H1 (cell line): Measurements from ENCODE around the gene RAB3IP. TPM values are rescaled to one million over a fixed set of nuclear protein-coding genes. Genes with fewer than 3 reads are reported as not detected.

Experiments used
- CTCF ChIA-PET: fragments of 300-600 bp; sonication (Branson Sonifier 250); formaldehyde crosslinking; loops from one replicate; lab custom pipeline; 2021; ENCODE audit not compliant: partially characterized antibody; lab: Charles Lee
- POLR2A ChIA-PET: fragments of 300-600 bp; sonication (Branson Sonifier 250); formaldehyde crosslinking; loops from one replicate; lab custom pipeline; 2021; ENCODE audit warnings: inconsistent platforms; ENCODE audit not compliant: partially characterized antibody; lab: Charles Lee
- DNase-seq, 2 experiments: peaks; one replicate each; pipeline versions ENCODE4 v3.0.0 to v3.0.0-alpha.2; 2010 to 2022; ENCODE audit warnings: low spot score in 2 of 2, low read depth in 1 of 2, mixed read lengths in 1 of 2
- FAIRE-seq: peaks from 2 replicates; lab custom pipeline; 2011; peaks lifted over from hg19 to GRCh38; lab: Jason Lieb, UNC
- H2AFZ ChIP-seq: 2 replicates; pipeline ENCODE4 v1.8.1; 2012; ENCODE audit warnings: low read length, inconsistent platforms
- H2AK5ac ChIP-seq: 2 replicates; pipeline ENCODE4 v1.6.1; 2013; ENCODE audit warnings: low read depth, low read length
- H2BK120ac ChIP-seq: replicated peaks from 2 replicates; pipeline ENCODE3; 2013; ENCODE audit warnings: low read depth, low read length, inconsistent platforms
- H2BK12ac ChIP-seq: 2 replicates; pipeline ENCODE4 v1.6.1; 2013; ENCODE audit warnings: low read depth, low read length
- H2BK15ac ChIP-seq: 2 replicates; pipeline ENCODE4 v1.6.1; 2013; ENCODE audit warnings: low read length
- H2BK20ac ChIP-seq: 2 replicates; pipeline ENCODE4 v1.6.1; 2013; ENCODE audit warnings: low read length
- H2BK5ac ChIP-seq: 2 replicates; pipeline ENCODE4 v1.6.1; 2013; ENCODE audit warnings: low read depth, low read length
- H3K14ac ChIP-seq: 2 replicates; pipeline ENCODE4 v1.6.1; 2013; ENCODE audit warnings: inconsistent platforms; ENCODE audit not compliant: insufficient read length
- H3K18ac ChIP-seq: 2 replicates; pipeline ENCODE4 v1.6.1; 2013; ENCODE audit warnings: low read length; ENCODE audit errors: extremely low read depth
- H3K23ac ChIP-seq: 2 replicates; pipeline ENCODE4 v1.6.1; 2013; ENCODE audit warnings: inconsistent platforms; ENCODE audit not compliant: insufficient read length
- H3K23me2 ChIP-seq: 2 replicates; pipeline ENCODE4 v1.6.1; 2013; ENCODE audit warnings: low read depth, low read length
- H3K27ac ChIP-seq: 2 replicates; pipeline ENCODE4 v1.6.1; 2011; ENCODE audit warnings: low read depth, low read length, inconsistent platforms
- H3K27me3 ChIP-seq, 4 experiments: replicated peaks in 1 of 4; 1 replicate in 1 of 4; 2 replicates in 3 of 4; pipeline versions ENCODE4 v1.6.1 to v1.8.1; 2011 to 2013; ENCODE audit warnings: low read length in 3 of 4, mild to moderate bottlenecking in 3 of 4, inconsistent platforms in 2 of 4, mixed read lengths in 2 of 4, moderate library complexity in 1 of 4; ENCODE audit not compliant: control insufficient read depth in 3 of 4, insufficient read depth in 3 of 4; ENCODE audit errors: extremely low read depth in 1 of 4
- H3K36me3 ChIP-seq, 4 experiments: 2 replicates each; pipeline versions ENCODE4 v1.6.1 to v1.8.1; 2011 to 2013; ENCODE audit warnings: mild to moderate bottlenecking in 4 of 4, low read length in 3 of 4, moderate library complexity in 2 of 4, control low read depth in 1 of 4, inconsistent platforms in 1 of 4; ENCODE audit not compliant: insufficient read depth in 4 of 4, control insufficient read depth in 2 of 4
- H3K4ac ChIP-seq: replicated peaks from 2 replicates; pipeline ENCODE3; 2013; ENCODE audit warnings: low read length, low read depth, mixed read lengths, inconsistent platforms; ENCODE audit not compliant: insufficient read length
- H3K4me1 ChIP-seq, 4 experiments: replicated peaks in 1 of 4; 1 replicate in 1 of 4; 2 replicates in 3 of 4; pipeline versions ENCODE4 v1.6.1 to v1.8.1; 2011 to 2013; ENCODE audit warnings: low read length in 3 of 4, inconsistent platforms in 2 of 4, mixed read lengths in 1 of 4; ENCODE audit not compliant: insufficient read depth in 4 of 4, control insufficient read depth in 3 of 4
- H3K4me2 ChIP-seq, 2 experiments: 2 replicates each; pipeline versions ENCODE4 v1.6.1 to v1.8.1; 2011 to 2013; ENCODE audit warnings: low read depth in 2 of 2, low read length in 2 of 2, control low read depth in 1 of 2, inconsistent platforms in 1 of 2, mild to moderate bottlenecking in 1 of 2; ENCODE audit not compliant: insufficient read depth in 1 of 2
- H3K4me3 ChIP-seq, 4 experiments: fragments of 200-600, 300-600 bp in 1 of 4; sonication (generic), shearing (Covaris generic), sonication (Bioruptor Twin) in 1 of 4; 2 replicates each; pipeline versions ENCODE4 v1.5.1 to v1.8.1; 2011 to 2016; ENCODE audit warnings: low read length in 4 of 4, low read depth in 3 of 4, control low read depth in 2 of 4, inconsistent platforms in 2 of 4, mild to moderate bottlenecking in 2 of 4, mixed read lengths in 1 of 4, moderate library complexity in 1 of 4; ENCODE audit not compliant: insufficient read depth in 2 of 4; ENCODE audit errors: extremely low read depth in 1 of 4
- H3K56ac ChIP-seq: replicated peaks from 2 replicates; pipeline ENCODE3; 2013; ENCODE audit warnings: low read depth, mild to moderate bottlenecking, mixed read lengths, low read length, inconsistent platforms; ENCODE audit not compliant: insufficient read length
- H3K79me1 ChIP-seq: 2 replicates; pipeline ENCODE4 v1.6.1; 2013; ENCODE audit warnings: low read depth, low read length, control low read depth
- H3K79me2 ChIP-seq, 2 experiments: 2 replicates each; pipeline versions ENCODE4 v1.6.1 to v1.8.1; 2012 to 2013; ENCODE audit warnings: low read length in 2 of 2, mild to moderate bottlenecking in 2 of 2, inconsistent platforms in 1 of 2; ENCODE audit not compliant: insufficient read depth in 2 of 2, control insufficient read depth in 1 of 2
- H3K9ac ChIP-seq, 4 experiments: replicated peaks in 1 of 4; 1 replicate in 1 of 4; 2 replicates in 3 of 4; pipeline versions ENCODE4 v1.6.1 to v1.8.1; 2011 to 2013; ENCODE audit warnings: low read depth in 3 of 4, low read length in 3 of 4, control low read depth in 2 of 4, mild to moderate bottlenecking in 2 of 4, moderate library complexity in 2 of 4, inconsistent platforms in 1 of 4; ENCODE audit errors: extremely low read depth in 1 of 4
- H3K9me3 ChIP-seq, 2 experiments: 2 replicates each; pipeline versions ENCODE4 v1.6.1 to v1.8.1; 2012 to 2013; ENCODE audit warnings: mild to moderate bottlenecking in 2 of 2, moderate library complexity in 2 of 2, control low read depth in 1 of 2, inconsistent platforms in 1 of 2, low read depth in 1 of 2, low read length in 1 of 2, mixed read lengths in 1 of 2; ENCODE audit not compliant: insufficient read depth in 2 of 2
- H4K20me1 ChIP-seq, 2 experiments: replicated peaks in 1 of 2; 2 replicates each; pipeline versions ENCODE3 to v1.8.1; 2011 to 2013; ENCODE audit warnings: inconsistent platforms in 2 of 2, low read length in 2 of 2, mild to moderate bottlenecking in 1 of 2; ENCODE audit not compliant: insufficient read depth in 2 of 2, control insufficient read depth in 1 of 2
- H4K5ac ChIP-seq: 2 replicates; pipeline ENCODE4 v1.6.1; 2013; ENCODE audit warnings: low read length, low read depth, mixed read lengths, inconsistent platforms; ENCODE audit not compliant: insufficient read length
- H4K8ac ChIP-seq: 2 replicates; pipeline ENCODE4 v1.8.0; 2013; ENCODE audit warnings: mild to moderate bottlenecking, moderate library complexity, low read length, inconsistent platforms; ENCODE audit not compliant: insufficient read depth; ENCODE audit errors: extremely low read depth
- H4K91ac ChIP-seq: replicated peaks from 2 replicates; pipeline ENCODE3; 2013; ENCODE audit warnings: low read length, mixed read lengths, inconsistent platforms; ENCODE audit not compliant: insufficient read length
- ATF3 ChIP-seq: IDR thresholded peaks from 2 replicates; pipeline ENCODE4 v1.6.1; 2011; ENCODE audit warnings: low read depth, mild to moderate bottlenecking, low read length; ENCODE audit not compliant: insufficient read depth
- BCL11A ChIP-seq, 2 experiments: IDR thresholded peaks; one replicate each; pipeline ENCODE4 v1.6.1; 2011; ENCODE audit warnings: low read depth in 2 of 2, low read length in 2 of 2, mild to moderate bottlenecking in 2 of 2
- CBX8 ChIP-seq: fragments of 300-800, 300-1000 bp; sonication (generic); IDR thresholded peaks from 2 replicates; pipeline ENCODE4 v1.7.1; 2016; ENCODE audit warnings: low read depth, low read length, borderline replicate concordance
- CTBP2 ChIP-seq: IDR thresholded peaks from 2 replicates; pipeline ENCODE4 v1.7.0; 2011; ENCODE audit warnings: borderline replicate concordance, mild to moderate bottlenecking, moderate library complexity, mixed read lengths, low read length; ENCODE audit not compliant: insufficient read depth, insufficient read length
- E2F6 ChIP-seq: IDR thresholded peaks from 2 replicates; pipeline ENCODE4 v1.6.1; 2012; ENCODE audit warnings: inconsistent platforms
- EGR1 ChIP-seq: IDR thresholded peaks from 2 replicates; pipeline ENCODE4 v1.6.1; 2011; ENCODE audit warnings: low read depth, low read length, borderline replicate concordance
- NRF1 ChIP-seq: IDR thresholded peaks from 2 replicates; pipeline ENCODE4 v1.6.1; 2011; ENCODE audit warnings: mild to moderate bottlenecking, low read depth, low read length, improper control_type of control experiment
- SAP30 ChIP-seq: fragments of 300-600 bp; sonication (generic); IDR thresholded peaks from 2 replicates; pipeline ENCODE4 v1.7.1; 2012; ENCODE audit warnings: low read length, moderate library complexity, mild to moderate bottlenecking, inconsistent platforms; ENCODE audit not compliant: insufficient read depth, insufficient replicate concordance
- SIN3A ChIP-seq, 2 experiments: IDR thresholded peaks in 1 of 2; conservative IDR thresholded peaks in 1 of 2; 2 replicates each; pipeline ENCODE4 v1.6.1; 2011 to 2012; ENCODE audit warnings: low read length in 2 of 2, improper control_type of control experiment in 1 of 2, low read depth in 1 of 2, mild to moderate bottlenecking in 1 of 2
- SIX5 ChIP-seq: IDR thresholded peaks from 2 replicates; pipeline ENCODE4 v1.6.1; 2011; ENCODE audit warnings: mild to moderate bottlenecking, low read depth, low read length
- SP1 ChIP-seq: IDR thresholded peaks from 2 replicates; pipeline ENCODE4 v1.6.1; 2011; ENCODE audit warnings: low read depth, low read length
- SP4 ChIP-seq: IDR thresholded peaks from 2 replicates; pipeline ENCODE4 v1.6.1; 2012; ENCODE audit warnings: low read length, inconsistent platforms
- TEAD4 ChIP-seq: IDR thresholded peaks from 2 replicates; pipeline ENCODE4 v1.6.1; 2012; ENCODE audit warnings: low read depth, low read length, inconsistent platforms, mixed read lengths
- YY1 ChIP-seq: IDR thresholded peaks from 2 replicates; pipeline ENCODE4 v1.6.1; 2011; ENCODE audit warnings: low read depth, mild to moderate bottlenecking, low read length
- WGBS, 2 experiments: shearing (Covaris generic) in 1 of 2; methylation state at CpG; one replicate each; pipeline versions ENCODE4 v1.1.6 to v1.1.7; 2013 to 2015; ENCODE audit warnings: low lambda C conversion rate in 2 of 2, mixed read lengths in 2 of 2, inconsistent platforms in 1 of 2, low coverage in 1 of 2, missing lambda C conversion rate in 1 of 2; ENCODE audit not compliant: insufficient replicate concordance in 2 of 2, insufficient coverage in 1 of 2, insufficient read length in 1 of 2; ENCODE audit errors: extremely low coverage in 1 of 2, missing lambda C conversion rate in 1 of 2; 5-methylcytosine and 5-hydroxymethylcytosine counted together
- polyA plus RNA-seq, 7 experiments: library from polyadenylated mRNA; depleted of rRNA in 3 of 7; stranded (reverse) in 5 of 7; unstranded in 2 of 7; fragments of >200 nt in 5 of 7; fragments of 200-250 nt in 2 of 7; gene quantifications; 1 replicate in 5 of 7; 2 replicates in 1 of 7; 4 replicates in 1 of 7; pipeline versions ENCODE4 v1.2.1 to v1.2.3, GENCODE V29; 2011 to 2013; ENCODE audit warnings: missing spikeins in 2 of 7, mixed read lengths in 2 of 7
- total RNA-seq: library from RNA; stranded (reverse); fragmentation: NEBNext Ultra II Directional; extraction: Animal tissue kit (Norgen Biotek cat#: 25700); gene quantifications from 2 replicates; pipeline ENCODE4 v1.2.1, GENCODE V29; 2021

The RAB3IP gene
- total and polyA plus RNA-seq, 2 of the 8 experiments (the other 6 are each of a cell fraction or from before 2014, with no cell fraction given) = 17.7 to 34.6 TPM

DNA sequence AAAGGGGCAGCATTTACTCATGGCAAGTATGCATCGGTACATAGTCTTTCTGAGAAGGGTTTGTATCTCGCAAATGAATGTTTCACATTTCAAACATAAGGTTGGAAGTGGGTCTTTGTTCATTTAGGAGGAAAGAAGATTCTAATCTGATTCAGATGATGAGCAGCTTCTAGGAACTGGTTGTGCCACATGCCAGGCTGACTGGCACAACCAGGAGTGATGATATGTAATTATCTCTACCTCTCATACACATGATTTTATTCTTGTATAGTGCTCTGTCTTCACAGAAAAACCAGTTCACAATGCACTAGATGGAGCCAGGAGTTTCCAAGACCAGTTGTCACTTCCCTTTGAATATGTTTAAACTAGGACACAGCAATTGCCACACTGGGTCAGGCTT is 25.8 kb upstream of the RAB3IP start:
- WGBS, 2 experiments = 96% methylated on average over 2 of the region's 2 CpGs; no CpG with 5 or more reads in 1 of the 2 experiments
- no peak for DNase-seq
- TF ChIP-seq SP4 = no peak
- TF ChIP-seq SAP30 = no peak
- no peak for TF ChIP-seq TEAD4
- TF ChIP-seq YY1 = no peak
- TF ChIP-seq SIX5 = no peak
- TF ChIP-seq EGR1 = no peak
- no peak for TF ChIP-seq SP1
- no peak for TF ChIP-seq CBX8
- TF ChIP-seq SIN3A (conservative IDR thresholded peaks at IDR 0.05 in 1 of 2, IDR thresholded peaks at IDR 0.05 in 1 of 2; ENCODE audit: low read depth in 1 of 2, low read length in 2 of 2) = no peak
- TF ChIP-seq CTBP2 = no peak
- no peak for TF ChIP-seq ATF3
- TF ChIP-seq NRF1 = no peak
- no peak for TF ChIP-seq E2F6
- TF ChIP-seq BCL11A (IDR thresholded peaks at IDR 0.05; ENCODE audit: low read depth in 2 of 2, low read length in 2 of 2) = no peak

More for the DNA sequence above, 25.8 kb upstream of the RAB3IP start:
- Histone ChIP-seq H3K9ac (no peak overlapping the region), H2BK20ac (no peak overlapping the region), H3K79me1 (no peaks in the 10 kb centered on the region), H3K23ac (no peak overlapping the region), H3K56ac (no peak overlapping the region), H3K4me1 (no peaks in the 10 kb centered on the region), H4K8ac (no peak overlapping the region), H3K14ac (no peak overlapping the region), H2BK120ac (no peak overlapping the region), H3K4me3 (no peak overlapping the region), H3K79me2 (no peaks in the 10 kb centered on the region), H2AFZ (no peak overlapping the region), H2BK15ac (no peak overlapping the region), H3K27ac (no peak overlapping the region), H2AK5ac (no peak overlapping the region), H4K20me1 (no peaks in the 10 kb centered on the region), H3K4me2 (no peak overlapping the region), H4K91ac (no peak overlapping the region), H3K23me2 (no peaks in the 10 kb centered on the region), H4K5ac (no peak overlapping the region), H2BK5ac (no peak overlapping the region), H2BK12ac (no peak overlapping the region), H3K4ac (no peak overlapping the region), H3K36me3 (no peaks in the 10 kb centered on the region), H3K9me3 (no peaks in the 10 kb centered on the region), H3K27me3 (no peaks in the 10 kb centered on the region), H3K18ac (no peak overlapping the region)
- CTCF ChIA-PET = no interaction called here
- FAIRE-seq = no peak
- POLR2A ChIA-PET = no interaction called here
